HCT116 (cell line): Measurements from ENCODE around the gene CETN1. TPM values are rescaled to one million over a fixed set of nuclear protein-coding genes. Genes with fewer than 3 reads are reported as not detected.

ENCODE experiments used
- ATAC-seq: fragments of 200-7000 bp; cut with Tn5 transposase; 2 replicates; pipeline ENCODE4 v1.9.1; 2020; ENCODE audit warnings: mild to moderate bottlenecking, moderate library complexity
- BruUV-seq: library from RNA; stranded (reverse); fragments of 400-500 nt; replicated peaks from 2 replicates; lab custom pipeline; 2021; lab: Mats Ljungman, UMichigan
- CTCF ChIA-PET: fragments of 300-600 bp; sonication (Branson Sonifier 250); formaldehyde crosslinking; loops from one replicate; lab custom pipeline; 2021; ENCODE audit warnings: antibody characterized with exemption; lab: Charles Lee
- POLR2A ChIA-PET: fragments of 300-600, 350-600 bp; sonication (Branson Sonifier 250); formaldehyde crosslinking; loops from one replicate; lab custom pipeline; 2021; ENCODE audit warnings: antibody characterized with exemption; lab: Charles Lee
- RAD21 ChIA-PET, 2 experiments: fragments of 300-600 bp; sonication (Branson Sonifier 250); formaldehyde crosslinking; loops; one replicate each; lab custom pipeline; 2023; ENCODE audit warnings: low total read pairs in 2 of 2; ENCODE audit not compliant: uncharacterized antibody in 2 of 2, unreplicated experiment in 2 of 2, low non-redundant PET in 1 of 2; lab: Charles Lee
- DNase-seq: peaks from one replicate; pipeline ENCODE4 v3.0.0-alpha.2; 2010; ENCODE audit warnings: low read depth, low spot score
- H2AFZ ChIP-seq: fragments of 200-600 bp; shearing (Covaris generic), sonication (generic); 2 replicates; pipeline ENCODE4 v1.6.1; 2017; ENCODE audit warnings: low read depth, mixed run types, mixed read lengths, antibody characterized with exemption, low read length; ENCODE audit not compliant: poor library complexity, severe bottlenecking
- H3K27ac ChIP-seq: 2 replicates; pipeline ENCODE4 v1.5.1; 2012; ENCODE audit warnings: low read depth, low read length
- H3K27me3 ChIP-seq: fragments of 200-600 bp; sonication (generic); 2 replicates; pipeline ENCODE4 v1.6.1; 2016; ENCODE audit warnings: mixed run types, low read length, mixed read lengths; ENCODE audit not compliant: insufficient read depth
- H3K36me3 ChIP-seq, 2 experiments: fragments of 200-500 bp in 1 of 2; fragments of 200-600 bp in 1 of 2; sonication (Bioruptor generic) in 1 of 2; sonication (generic) in 1 of 2; 2 replicates each; pipeline versions ENCODE4 v1.5.1 to v1.6.1; 2014 to 2016; ENCODE audit warnings: low read length in 2 of 2, inconsistent platforms in 1 of 2, mixed read lengths in 1 of 2, mixed run types in 1 of 2; ENCODE audit not compliant: insufficient read depth in 2 of 2, control insufficient read depth in 1 of 2
- H3K4me1 ChIP-seq, 2 experiments: fragments of 200-600 bp in 1 of 2; sonication (generic) in 1 of 2; 2 replicates each; pipeline versions ENCODE4 v1.5.1 to v1.6.1; 2012 to 2017; ENCODE audit warnings: low read length in 2 of 2, inconsistent platforms in 1 of 2, mild to moderate bottlenecking in 1 of 2, mixed read lengths in 1 of 2, mixed run types in 1 of 2, moderate library complexity in 1 of 2; ENCODE audit not compliant: insufficient read depth in 2 of 2, control insufficient read depth in 1 of 2
- H3K4me2 ChIP-seq: fragments of 200-600 bp; sonication (generic); 2 replicates; pipeline ENCODE4 v1.6.1; 2017; ENCODE audit warnings: mixed run types, low read length, mixed read lengths
- H3K4me3 ChIP-seq, 2 experiments: fragments of 200-600 bp in 1 of 2; sonication (generic) in 1 of 2; replicated peaks in 1 of 2; 2 replicates each; pipeline ENCODE4 v1.5.1; 2011 to 2016; ENCODE audit warnings: low read length in 2 of 2, control low read depth in 1 of 2, low read depth in 1 of 2, mild to moderate bottlenecking in 1 of 2, mixed read lengths in 1 of 2, mixed run types in 1 of 2
- H3K79me2 ChIP-seq: fragments of 200-600 bp; sonication (generic); 2 replicates; pipeline ENCODE4 v1.6.1; 2017; ENCODE audit warnings: mild to moderate bottlenecking, mixed run types, low read length, moderate library complexity, mixed read lengths; ENCODE audit not compliant: insufficient read depth
- H3K9ac ChIP-seq: fragments of 200-600 bp; sonication (generic); 2 replicates; pipeline ENCODE4 v1.6.1; 2016; ENCODE audit warnings: low read length, mixed read lengths
- H3K9me2 ChIP-seq: fragments of 200-600 bp; sonication (generic), shearing (Covaris generic); 2 replicates; pipeline ENCODE4 v1.6.1; 2017; ENCODE audit warnings: mixed run types, mild to moderate bottlenecking, moderate library complexity; ENCODE audit not compliant: insufficient read depth
- H3K9me3 ChIP-seq, 2 experiments: fragments of 200-500 bp in 1 of 2; fragments of 200-600 bp in 1 of 2; sonication (Bioruptor generic) in 1 of 2; sonication (generic) in 1 of 2; 2 replicates each; pipeline ENCODE4 v1.6.1; 2014 to 2017; ENCODE audit warnings: low read length in 2 of 2, mixed read lengths in 2 of 2, inconsistent platforms in 1 of 2, low read depth in 1 of 2, mild to moderate bottlenecking in 1 of 2, mixed run types in 1 of 2, moderate library complexity in 1 of 2; ENCODE audit not compliant: control insufficient read depth in 1 of 2, insufficient read depth in 1 of 2
- H4K20me1 ChIP-seq: fragments of 200-600 bp; sonication (generic), shearing (Covaris generic); 2 replicates; pipeline ENCODE4 v1.6.1; 2017; ENCODE audit warnings: mixed run types, mild to moderate bottlenecking, moderate library complexity; ENCODE audit not compliant: insufficient read depth
- CEBPB ChIP-seq: IDR thresholded peaks from 2 replicates; pipeline ENCODE4 v1.6.1; 2012; ENCODE audit warnings: low read depth
- ELF1 ChIP-seq: IDR thresholded peaks from 2 replicates; pipeline ENCODE4 v1.6.1; 2012; ENCODE audit warnings: low read depth, borderline replicate concordance
- EZH2 ChIP-seq: fragments of 200-600 bp; sonication (generic); IDR thresholded peaks from 2 replicates; pipeline ENCODE4 v1.6.1; 2017; ENCODE audit warnings: antibody characterized with exemption, mixed run types
- EZH2phosphoT487 ChIP-seq: fragments of 200-600 bp; IDR thresholded peaks from 2 replicates; pipeline ENCODE4 v1.6.1; 2018; ENCODE audit warnings: antibody characterized with exemption, borderline replicate concordance
- FOSL1 ChIP-seq: IDR thresholded peaks from 2 replicates; pipeline ENCODE4 v1.6.1; 2012; ENCODE audit warnings: low read depth
- JUND ChIP-seq: IDR thresholded peaks from 2 replicates; pipeline ENCODE4 v1.6.1; 2012
- POLR2A ChIP-seq: IDR thresholded peaks from 2 replicates; pipeline ENCODE4 v1.7.0; 2011; ENCODE audit warnings: borderline replicate concordance; ENCODE audit not compliant: insufficient read depth, insufficient read length; ENCODE audit errors: extremely low read depth
- RAD21 ChIP-seq: IDR thresholded peaks from 2 replicates; pipeline ENCODE4 v1.6.1; 2012; ENCODE audit warnings: low read depth, mild to moderate bottlenecking
- REST ChIP-seq: IDR thresholded peaks from 2 replicates; pipeline ENCODE4 v1.6.1; 2012; ENCODE audit warnings: low read depth
- SIN3A ChIP-seq: IDR thresholded peaks from 2 replicates; pipeline ENCODE4 v1.6.1; 2012; ENCODE audit warnings: low read depth
- SRF ChIP-seq: IDR thresholded peaks from 2 replicates; pipeline ENCODE4 v1.6.1; 2012; ENCODE audit warnings: low read depth
- TCF7L2 ChIP-seq: IDR thresholded peaks from 2 replicates; pipeline ENCODE4 v1.7.0; 2011; ENCODE audit warnings: borderline replicate concordance, inconsistent platforms; ENCODE audit not compliant: insufficient read depth, insufficient read length; ENCODE audit errors: extremely low read depth
- ZFX ChIP-seq: fragments of 450-650 bp; IDR thresholded peaks from 2 replicates; pipeline ENCODE4 v1.6.1; 2017
- ZNF274 ChIP-seq: fragments of 200-500 bp; sonication (Bioruptor generic); IDR thresholded peaks from 2 replicates; pipeline ENCODE4 v1.6.1; 2014; ENCODE audit warnings: mild to moderate bottlenecking, low read depth, low read length, inconsistent platforms
- intact Hi-C: fragments of 100-400 bp; cut with micrococcal nuclease; formaldehyde crosslinking; loops from 2 replicates; pipeline ENCODE4 v1.10.0; 2022
- total RNA-seq: library from RNA; stranded (reverse); gene quantifications from one replicate; pipeline ENCODE4 v1.2.1, GENCODE V29; 2021; ENCODE audit not compliant: unreplicated experiment
- TF ChIP-seq, protein P1 (sequence below): IDR thresholded peaks from 2 replicates; pipeline ENCODE4 v1.6.1; 2011; ENCODE audit warnings: mild to moderate bottlenecking, low read length, moderate library complexity; ENCODE audit not compliant: insufficient replicate concordance; ENCODE audit errors: extremely low read depth
- TF ChIP-seq, protein P2 (sequence below): IDR thresholded peaks from 2 replicates; pipeline ENCODE4 v1.6.1; 2012

The CETN1 gene
- total RNA-seq, 1 experiment from 2014 or later: not detected

DNA sequence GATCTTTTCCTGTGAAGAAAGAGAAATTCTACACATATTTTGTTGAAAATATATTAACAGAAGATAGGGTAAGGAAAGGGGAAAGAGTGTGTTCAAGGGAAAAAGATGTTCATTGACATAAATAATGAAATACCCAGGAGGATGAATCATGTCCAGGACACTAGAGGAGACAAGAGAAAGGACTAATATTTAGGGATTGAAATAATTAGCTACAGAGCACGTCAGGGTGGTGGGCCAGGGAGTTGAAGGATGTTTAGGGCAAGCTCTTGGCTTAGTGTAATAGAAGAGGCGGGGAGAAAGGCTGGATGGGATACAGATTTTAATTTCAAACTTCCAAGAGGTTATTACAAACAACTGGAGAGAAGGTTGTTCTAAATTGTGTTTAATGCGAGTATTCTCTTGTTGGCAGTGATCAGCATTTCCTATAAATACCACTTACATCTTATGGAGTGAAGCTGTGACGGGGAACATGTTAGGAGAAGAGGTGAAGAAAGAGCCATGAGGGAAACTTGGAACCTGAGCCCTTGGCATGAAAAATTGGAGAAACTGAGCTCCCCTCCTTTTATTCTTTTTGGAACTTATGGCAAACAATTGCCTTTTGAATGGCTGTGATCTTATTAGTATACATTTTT, 36.6 kb upstream of the CETN1 start:
- no peak overlapping the region for H2AFZ ChIP-seq
- no peak overlapping the region for H3K27ac ChIP-seq
- no peaks in the 10 kb centered on the region for H3K4me1 ChIP-seq
- CTCF ChIA-PET: no interaction called here
- intact Hi-C loops: no loop called here
- H3K9ac ChIP-seq: no peak overlapping the region
- TF ChIP-seq SRF (no peak), ZNF274 (no peak), POLR2A (no peak), SIN3A (no peak), JUND (no peak), RAD21 (no peak), EZH2 (no peak), CEBPB (no peak), ELF1 (no peak), REST (no peak), EZH2phosphoT487 (no peak), FOSL1 (no peak), ZFX (no peak), TCF7L2 (no peak)
- TF ChIP-seq, protein P1, sequence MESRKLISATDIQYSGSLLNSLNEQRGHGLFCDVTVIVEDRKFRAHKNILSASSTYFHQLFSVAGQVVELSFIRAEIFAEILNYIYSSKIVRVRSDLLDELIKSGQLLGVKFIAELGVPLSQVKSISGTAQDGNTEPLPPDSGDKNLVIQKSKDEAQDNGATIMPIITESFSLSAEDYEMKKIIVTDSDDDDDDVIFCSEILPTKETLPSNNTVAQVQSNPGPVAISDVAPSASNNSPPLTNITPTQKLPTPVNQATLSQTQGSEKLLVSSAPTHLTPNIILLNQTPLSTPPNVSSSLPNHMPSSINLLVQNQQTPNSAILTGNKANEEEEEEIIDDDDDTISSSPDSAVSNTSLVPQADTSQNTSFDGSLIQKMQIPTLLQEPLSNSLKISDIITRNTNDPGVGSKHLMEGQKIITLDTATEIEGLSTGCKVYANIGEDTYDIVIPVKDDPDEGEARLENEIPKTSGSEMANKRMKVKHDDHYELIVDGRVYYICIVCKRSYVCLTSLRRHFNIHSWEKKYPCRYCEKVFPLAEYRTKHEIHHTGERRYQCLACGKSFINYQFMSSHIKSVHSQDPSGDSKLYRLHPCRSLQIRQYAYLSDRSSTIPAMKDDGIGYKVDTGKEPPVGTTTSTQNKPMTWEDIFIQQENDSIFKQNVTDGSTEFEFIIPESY: no peak
- TF ChIP-seq, protein P2, sequence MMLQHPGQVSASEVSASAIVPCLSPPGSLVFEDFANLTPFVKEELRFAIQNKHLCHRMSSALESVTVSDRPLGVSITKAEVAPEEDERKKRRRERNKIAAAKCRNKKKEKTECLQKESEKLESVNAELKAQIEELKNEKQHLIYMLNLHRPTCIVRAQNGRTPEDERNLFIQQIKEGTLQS: no peak
- H3K9me2 ChIP-seq: no peaks in the 10 kb centered on the region
- H3K36me3 ChIP-seq: no peaks in the 10 kb centered on the region
- no peaks in the 10 kb centered on the region for H3K79me2 ChIP-seq
- H3K27me3 ChIP-seq: 0 out of 2 replicates have a peak, but pooled peaks cover 7% of the 10 kb centered on the region
- H4K20me1 ChIP-seq: no peaks in the 10 kb centered on the region
- no peak overlapping the region for H3K4me2 ChIP-seq
- POLR2A ChIA-PET: interaction anchor here (1.2 kb wide), 1 partner anchor 12 kb away, joined by 3 read pairs; no protein-coding TSS in a partner anchor
- DNase-seq (no peak), ATAC-seq (no peak)
- no peaks in the 10 kb centered on the region for H3K9me3 ChIP-seq
- no peak overlapping the region for H3K4me3 ChIP-seq
- RAD21 ChIA-PET: no interaction called here
- BruUV-seq: no TSS peak
